GM12892 (cell line): ENCODE results near the gene REXO5.

Source experiments
- DNase-seq: peaks from one replicate; pipeline ENCODE4 v3.0.0; 2011; ENCODE audit not compliant: insufficient read length
- FAIRE-seq: peaks from 2 replicates; lab custom pipeline; 2011; peaks lifted over from hg19 to GRCh38; lab: Jason Lieb, UNC
- POLR2A ChIP-seq: IDR thresholded peaks from 2 replicates; pipeline ENCODE4 v1.6.1; 2011; ENCODE audit warnings: low read depth, low read length, control low read depth
- POLR2AphosphoS5 ChIP-seq: IDR thresholded peaks from 2 replicates; pipeline ENCODE4 v1.6.1; 2011; ENCODE audit warnings: low read depth, low read length, control low read depth
- TAF1 ChIP-seq: IDR thresholded peaks from 2 replicates; pipeline ENCODE4 v1.6.1; 2011; ENCODE audit warnings: low read depth, mild to moderate bottlenecking, control low read depth, low read length, borderline replicate concordance

Gene REXO5

DNA sequence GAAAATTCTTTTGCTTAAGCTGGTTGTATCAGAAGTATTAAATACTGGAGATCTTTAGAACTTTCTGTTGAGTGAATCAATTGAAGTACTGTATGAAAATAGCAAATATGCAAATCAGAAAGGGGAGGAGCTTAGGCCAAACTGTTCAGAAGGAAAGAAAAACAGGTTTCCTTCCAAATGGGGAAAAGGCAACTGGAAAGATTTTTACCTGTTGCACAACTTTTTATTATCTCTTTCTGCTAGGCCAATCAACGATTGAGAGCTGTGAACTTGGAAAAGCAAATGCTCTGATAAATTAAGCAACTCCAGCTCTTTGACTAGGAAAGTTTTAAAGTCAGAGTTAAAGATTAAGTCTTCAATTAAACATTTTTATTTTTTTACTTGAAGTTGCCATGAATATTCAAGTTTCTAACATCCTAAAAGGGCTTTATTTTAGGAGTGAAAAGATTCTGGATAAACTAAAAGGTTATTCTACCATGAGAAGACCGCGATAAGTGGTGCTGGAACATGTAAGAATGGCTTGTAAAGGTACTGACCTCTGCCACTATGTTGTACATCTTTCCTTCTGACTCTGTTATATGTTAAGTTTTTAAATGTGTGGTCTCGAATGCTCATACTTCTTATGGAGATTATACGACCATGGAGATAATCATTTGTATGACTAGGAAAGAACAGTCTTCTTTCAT, 77.4 kb downstream of the REXO5 start:
- no peak for FAIRE-seq
- DNase-seq: no peak

GRCh38 chr16:20884240-20884556, 77.9 kb downstream of the REXO5 start:
- FAIRE-seq: no peak
- DNase-seq: no peak
- TF ChIP-seq TAF1 (no peak), POLR2AphosphoS5 (no peak), POLR2A (no peak)

More for the DNA sequence above, 77.4 kb downstream of the REXO5 start:
- no peak for TF ChIP-seq POLR2AphosphoS5
- TF ChIP-seq TAF1: no peak
- TF ChIP-seq POLR2A: no peak

DNA sequence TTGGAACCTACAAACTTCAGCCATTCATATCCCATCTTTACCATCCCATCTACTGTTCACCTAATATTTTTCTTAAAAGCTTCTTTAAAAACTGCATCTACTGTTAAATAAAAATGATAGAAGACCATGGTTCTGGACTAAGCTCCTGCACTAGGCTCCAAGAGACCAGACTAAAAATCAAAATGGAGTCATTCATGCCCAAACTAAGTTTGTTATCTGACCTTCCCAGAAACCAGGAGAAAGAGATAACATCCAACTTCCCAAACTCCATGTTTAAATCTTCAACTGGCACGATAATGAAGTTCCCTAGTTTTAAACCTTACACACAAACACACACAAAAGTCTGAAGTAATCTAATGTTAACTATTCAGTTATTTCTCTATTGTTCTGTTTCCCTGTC, 80.0 kb downstream of the REXO5 start:
- no peak for TF ChIP-seq POLR2A
- no peak for TF ChIP-seq POLR2AphosphoS5
- TF ChIP-seq TAF1: no peak
- DNase-seq (no peak), FAIRE-seq (no peak)

GRCh38 chr16:20887207-20887606, 80.9 kb downstream of the REXO5 start:
- DNase-seq (no peak), FAIRE-seq (no peak)
- TF ChIP-seq POLR2AphosphoS5 (no peak), TAF1 (no peak), POLR2A (no peak)

DNA sequence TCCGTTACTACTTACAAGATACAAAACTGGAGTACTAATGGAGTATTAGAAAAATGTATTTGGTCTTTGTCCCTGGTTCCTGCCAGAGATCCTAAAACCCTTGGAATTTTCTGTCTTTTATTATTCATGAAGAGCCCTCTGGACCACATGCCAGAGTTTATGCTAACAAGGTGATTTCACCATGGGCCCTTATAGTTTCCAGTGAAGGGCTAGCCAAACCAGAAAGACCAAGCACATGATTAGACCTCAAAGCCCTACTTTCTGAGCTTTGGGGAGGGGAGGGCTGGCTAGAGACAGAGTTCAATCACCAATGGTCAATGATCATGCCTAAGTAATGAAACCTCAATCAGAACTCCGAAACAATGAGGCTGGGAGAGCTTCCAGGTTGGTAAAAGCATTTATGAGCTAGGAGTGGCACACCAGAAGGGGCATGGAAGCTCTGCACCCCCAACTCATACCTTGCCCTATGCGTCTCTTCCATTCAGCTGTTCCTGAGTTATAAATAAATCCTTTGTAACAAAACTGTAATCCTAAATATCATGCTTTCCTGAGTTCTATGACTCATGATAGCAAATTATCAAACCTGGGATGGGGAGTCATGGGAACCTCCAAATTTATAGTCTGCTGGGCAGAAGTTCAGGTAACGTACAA, 83.4 kb downstream of the REXO5 start:
- DNase-seq: no peak
- no peak for FAIRE-seq
- TF ChIP-seq POLR2AphosphoS5 (no peak), POLR2A (no peak), TAF1 (no peak)

- FAIRE-seq (no peak), DNase-seq (no peak)
- TF ChIP-seq TAF1 (no peak), POLR2AphosphoS5 (no peak), POLR2A (no peak)
Measured at GRCh38 chr16:20894388-20894787, 88.1 kb downstream of the REXO5 start.

DNA sequence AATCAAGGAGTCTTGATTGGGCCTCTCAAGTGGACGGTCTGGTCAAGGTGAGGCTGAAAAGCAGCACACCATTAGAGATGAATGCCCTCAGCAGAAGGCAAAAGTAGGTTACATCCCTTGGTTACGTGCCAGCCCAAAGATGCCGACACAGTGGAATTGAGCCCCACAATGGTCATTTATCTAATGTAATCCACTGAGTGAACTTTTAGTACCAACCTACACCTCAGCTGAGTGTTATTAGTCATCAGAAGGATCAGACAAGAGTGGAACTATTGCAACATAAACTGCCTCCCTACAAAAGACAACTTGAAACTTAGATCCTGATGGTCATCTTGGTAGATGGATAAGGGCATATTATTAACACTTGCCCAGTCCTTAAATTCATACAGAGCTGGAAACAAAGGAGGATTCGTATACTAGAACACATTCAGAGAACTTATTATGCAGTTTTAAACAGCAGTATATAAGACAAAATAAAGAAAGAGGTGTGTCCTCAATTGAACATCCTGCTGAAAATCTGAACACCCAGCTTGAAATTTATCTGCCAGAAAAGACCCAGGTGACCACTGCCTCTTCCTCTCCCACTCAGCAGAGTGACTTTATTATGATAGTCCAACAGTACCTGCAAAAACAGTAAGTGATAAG, 91.0 kb downstream of the REXO5 start:
- no peak for DNase-seq
- no peak for TF ChIP-seq POLR2A
- TF ChIP-seq TAF1: no peak
- no peak for TF ChIP-seq POLR2AphosphoS5
- FAIRE-seq: no peak

- FAIRE-seq (no peak), DNase-seq (no peak)
- TF ChIP-seq TAF1 (no peak), POLR2AphosphoS5 (no peak)
Measured at GRCh38 chr16:20897922-20898321, 91.6 kb downstream of the REXO5 start.

DNA sequence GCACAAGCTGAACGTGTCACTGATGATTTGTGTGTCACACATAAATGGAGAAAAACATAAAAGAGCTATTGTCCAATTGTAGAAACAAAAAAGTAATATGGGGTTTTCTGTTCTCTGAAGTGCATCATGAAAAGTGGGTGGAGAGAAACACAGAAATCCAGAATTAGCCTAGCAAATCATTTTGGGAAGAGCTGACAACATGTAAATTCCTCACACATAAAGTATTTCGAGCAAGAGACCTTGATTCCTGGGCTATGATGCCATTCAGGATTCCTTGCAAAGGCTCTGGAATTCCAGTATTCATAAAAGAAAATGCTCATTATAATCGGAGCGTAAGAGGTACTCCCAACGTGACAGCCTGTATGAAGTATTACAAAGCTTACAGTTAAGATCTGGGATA, 92.7 kb downstream of the REXO5 start:
- no peak for TF ChIP-seq TAF1
- TF ChIP-seq POLR2AphosphoS5: no peak
- no peak for TF ChIP-seq POLR2A
- DNase-seq (no peak), FAIRE-seq (no peak)
